Measurements from ENCODE around the gene FAM53C.
"Not testable (repeated sequence)": the region's sequence is repeated elsewhere in the genome, so short reads cannot be mapped to it uniquely, and the experiment has no call there.

FAM53C gene

DNA sequence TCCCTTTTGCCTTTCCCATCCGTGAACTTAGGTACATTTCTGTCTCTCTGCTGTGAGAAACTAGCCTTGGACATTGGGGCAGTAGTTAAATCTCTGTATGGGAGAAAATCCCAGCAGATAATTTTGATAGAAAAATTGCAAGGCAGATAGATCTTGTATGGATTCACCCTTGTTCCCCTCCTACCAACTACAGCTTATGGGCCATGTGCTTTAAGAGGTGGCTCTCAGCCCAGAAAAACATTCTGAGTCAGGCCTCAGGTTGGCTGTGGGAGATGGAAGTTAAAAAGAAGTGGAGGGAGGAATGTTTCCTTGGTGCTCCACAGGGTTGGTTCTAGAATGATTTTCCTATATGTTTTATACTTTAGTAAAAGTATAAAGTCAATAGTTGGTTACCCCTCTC lies 13.0 kb downstream of the FAM53C start:
- peak; percentile 74 for DNase-seq (ENCODE audit: low spot score)

DNA sequence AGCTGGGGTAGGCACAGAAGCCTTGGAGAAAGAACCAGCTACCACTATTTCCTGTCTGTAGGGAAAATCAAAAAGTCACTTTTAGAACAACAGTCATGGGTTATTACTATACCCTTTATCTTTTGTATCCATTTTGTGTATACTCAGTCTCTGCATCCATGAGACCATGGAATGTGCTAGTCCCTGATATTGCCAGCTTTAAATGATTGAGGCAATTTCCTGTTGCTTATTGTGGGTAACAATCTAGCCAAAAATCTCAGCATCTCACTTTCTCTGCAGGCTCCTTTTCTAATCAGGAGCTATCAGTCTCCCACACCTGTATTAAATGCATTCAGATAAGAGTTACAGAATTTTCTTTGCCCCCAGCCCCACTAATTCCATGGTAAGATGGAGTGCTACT lies 13.5 kb downstream of the FAM53C start:
- DNase-seq (ENCODE audit: low spot score), result no peak

DNA sequence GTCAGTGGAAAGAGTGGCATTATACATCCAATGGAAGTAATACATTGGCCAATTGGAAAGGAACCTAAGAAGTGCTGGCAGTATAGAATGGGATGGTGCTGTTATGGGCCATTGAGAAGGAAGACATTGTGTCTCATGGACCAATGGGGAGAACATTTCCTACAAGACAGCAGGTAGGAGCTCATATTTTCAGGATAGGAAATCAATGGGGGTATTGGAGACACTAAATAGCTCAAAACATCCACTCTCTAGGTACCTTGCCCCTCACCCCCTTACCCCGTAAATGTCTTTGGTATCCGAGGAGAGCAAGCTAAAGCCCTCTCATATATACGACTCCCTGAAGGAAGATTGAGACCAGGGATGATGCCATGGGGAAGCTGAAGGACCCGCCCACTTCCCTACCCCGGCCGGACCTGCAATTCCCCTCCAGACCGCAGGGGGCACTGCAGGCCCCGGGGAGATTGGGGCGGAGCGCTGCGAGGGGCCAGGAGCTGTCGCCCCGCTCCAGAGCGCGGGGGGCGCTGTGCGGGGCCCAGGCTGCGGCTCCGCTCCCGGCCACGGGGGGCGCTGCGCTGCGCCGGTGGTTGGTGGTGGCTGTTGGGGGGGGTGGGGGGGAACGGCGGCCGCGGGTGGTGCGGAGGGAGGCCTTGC lies 14.1 kb downstream of the FAM53C start, which contains the start of gene KDM3B:
TSS of gene KDM3B (plus strand) at position 615 of the 651 bp plus-strand sequence. CDS start 111 bp downstream, outside the sequence.
- peak; percentile 86 for DNase-seq (ENCODE audit: low spot score)

DNA sequence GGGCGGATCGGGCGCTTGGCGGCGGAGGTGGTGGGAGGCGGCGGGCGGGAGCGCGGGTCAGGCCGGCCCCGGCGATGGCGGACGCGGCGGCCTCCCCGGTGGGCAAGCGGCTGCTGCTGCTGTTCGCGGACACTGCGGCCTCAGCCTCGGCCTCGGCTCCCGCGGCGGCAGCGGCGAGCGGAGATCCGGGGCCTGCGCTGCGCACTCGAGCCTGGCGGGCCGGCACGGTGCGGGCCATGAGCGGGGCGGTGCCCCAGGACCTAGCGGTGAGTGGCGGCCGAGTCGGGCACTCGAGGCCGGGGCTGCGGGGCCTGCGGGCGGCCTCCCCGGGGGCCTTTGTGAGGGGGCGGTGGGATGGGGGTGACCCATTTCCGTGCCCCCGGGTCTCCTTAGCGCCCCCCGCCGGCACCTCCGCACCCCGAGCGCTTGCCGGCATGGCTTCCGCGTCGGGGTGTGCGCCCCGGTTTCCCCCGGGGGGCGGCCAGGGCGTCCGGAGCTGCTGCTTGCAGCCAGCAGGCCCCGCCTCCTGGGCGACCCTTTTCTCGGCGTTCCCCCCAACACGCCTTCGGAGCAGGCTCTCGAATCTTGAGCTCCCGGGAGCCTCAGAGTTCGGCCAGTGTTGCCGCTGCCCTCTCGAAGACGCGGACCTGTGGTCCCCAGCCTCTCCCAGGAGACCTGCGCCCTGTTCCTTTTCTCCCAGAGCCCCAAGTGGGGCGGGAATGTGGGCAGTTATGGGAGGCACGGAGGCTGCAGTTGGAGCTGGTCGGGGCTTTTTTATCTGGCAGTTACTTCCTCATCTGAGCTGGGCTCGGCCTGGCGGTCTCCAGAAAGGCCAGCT lies 14.9 kb downstream of the FAM53C start:
- DNase-seq (ENCODE audit: low spot score), result peak; percentile 47

DNA sequence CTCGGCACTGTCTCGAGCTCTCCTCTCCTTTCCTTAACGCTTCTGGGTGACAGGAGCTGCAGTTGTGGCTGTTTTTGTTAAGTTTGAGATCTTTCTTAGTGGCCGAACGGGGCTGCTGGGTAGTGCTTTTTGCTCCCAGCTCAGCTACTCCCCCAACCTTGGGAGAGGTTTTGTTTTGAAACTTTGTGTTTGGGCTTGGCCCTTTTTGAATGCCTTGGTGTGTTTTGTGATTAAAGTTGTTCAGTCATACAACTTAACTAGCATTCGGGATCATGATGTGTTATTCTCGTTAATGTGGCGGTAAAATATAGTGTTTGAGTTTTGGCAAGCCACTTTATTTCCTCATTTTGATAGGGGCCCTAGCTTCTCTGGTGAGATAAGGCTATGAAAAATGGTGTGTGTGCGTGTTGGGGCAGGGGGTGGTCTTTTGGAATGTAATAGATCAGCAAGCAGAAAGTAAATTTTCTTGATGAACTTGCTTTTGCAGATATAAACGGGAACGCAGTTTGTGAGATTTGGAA lies 15.6 kb downstream of the FAM53C start:
- no peak for DNase-seq (ENCODE audit: low spot score)

DNA sequence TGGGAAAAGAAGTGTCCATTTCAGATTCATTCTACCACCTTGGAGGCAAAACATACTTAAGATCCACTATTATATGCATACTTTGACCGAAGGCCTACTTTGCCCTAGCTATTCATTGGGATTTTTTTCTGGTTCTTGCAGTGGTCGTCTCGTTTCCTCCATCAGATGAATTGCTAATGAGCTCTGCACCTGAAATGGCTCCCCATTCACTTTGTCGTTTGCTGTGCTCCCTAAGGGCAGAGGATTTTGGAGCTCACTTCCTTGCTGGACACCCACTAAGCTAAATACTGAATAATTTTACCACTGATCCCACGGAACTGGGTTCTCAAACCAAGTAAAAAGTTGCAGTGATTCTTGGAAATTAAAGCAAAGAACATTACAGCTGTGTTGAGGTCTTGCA lies 16.3 kb downstream of the FAM53C start:
- no peak for DNase-seq (ENCODE audit: low spot score)

DNA sequence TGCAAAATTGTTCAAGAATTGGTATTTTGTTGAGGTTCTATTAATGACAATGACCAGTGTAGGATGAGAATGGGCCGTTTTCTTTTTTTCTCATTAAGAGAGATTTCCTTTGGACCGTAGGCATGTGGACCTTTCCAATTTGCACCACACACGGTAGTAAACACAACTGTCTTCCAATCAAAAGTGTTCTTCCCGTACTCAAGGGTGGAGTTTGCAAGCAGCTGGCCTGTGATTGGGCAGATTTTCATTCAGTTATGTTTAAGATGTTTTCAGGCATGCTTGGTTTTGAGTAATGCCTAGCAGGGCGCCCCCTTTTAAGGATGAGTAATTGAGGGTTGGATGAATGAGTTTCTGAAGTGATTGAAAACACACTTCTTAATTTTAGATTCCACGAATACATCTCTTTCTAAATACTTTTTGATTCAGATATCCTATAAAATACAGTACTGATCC lies 16.9 kb downstream of the FAM53C start:
- DNase-seq (ENCODE audit: low spot score), result peak; percentile 83

DNA sequence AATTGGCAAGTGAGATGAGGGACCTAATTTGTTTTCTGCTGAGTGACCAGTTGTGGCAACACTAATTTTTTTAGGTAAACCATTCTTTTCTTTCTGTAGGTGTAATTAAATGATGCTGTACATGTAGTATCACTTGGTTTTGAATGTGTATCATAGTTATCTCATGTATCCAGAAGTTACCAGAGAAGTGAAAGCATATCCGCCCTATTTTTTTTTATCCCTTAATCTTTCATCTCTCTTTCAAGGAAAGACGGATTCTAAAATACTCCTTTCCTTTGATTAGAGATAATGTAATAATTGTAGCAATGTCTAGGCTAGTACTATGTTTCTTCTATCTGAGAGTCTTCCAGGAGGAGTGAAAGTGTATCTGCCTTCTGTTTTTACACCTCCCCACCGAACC lies 21.6 kb downstream of the FAM53C start:
- DNase-seq (ENCODE audit: low spot score), result no peak

DNA sequence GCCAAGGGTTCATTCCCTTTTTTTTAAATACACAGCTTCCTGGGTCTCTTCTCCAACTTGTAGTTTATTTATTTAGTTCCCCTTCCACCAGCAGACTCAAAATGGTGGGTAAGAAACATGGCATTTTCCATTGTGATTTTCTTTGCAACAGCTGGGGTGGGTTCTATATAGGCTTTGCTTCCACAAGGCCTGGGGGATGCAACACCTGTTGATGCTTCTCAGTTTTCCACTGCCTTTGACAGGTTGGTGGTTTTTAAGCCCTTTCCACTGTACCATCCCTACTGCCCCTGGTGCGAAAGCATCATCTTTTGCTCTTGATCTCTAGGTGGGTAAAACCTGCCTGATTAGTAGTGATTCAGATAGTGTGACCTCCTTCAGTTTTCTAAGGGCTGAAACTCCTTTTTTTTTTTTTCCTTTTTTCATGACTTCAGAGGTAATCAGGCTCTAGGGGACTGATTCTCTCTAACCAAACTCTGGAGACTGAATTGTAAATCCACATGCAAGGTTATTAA lies 22.9 kb downstream of the FAM53C start:
- no peak for DNase-seq (ENCODE audit: low spot score)

DNA sequence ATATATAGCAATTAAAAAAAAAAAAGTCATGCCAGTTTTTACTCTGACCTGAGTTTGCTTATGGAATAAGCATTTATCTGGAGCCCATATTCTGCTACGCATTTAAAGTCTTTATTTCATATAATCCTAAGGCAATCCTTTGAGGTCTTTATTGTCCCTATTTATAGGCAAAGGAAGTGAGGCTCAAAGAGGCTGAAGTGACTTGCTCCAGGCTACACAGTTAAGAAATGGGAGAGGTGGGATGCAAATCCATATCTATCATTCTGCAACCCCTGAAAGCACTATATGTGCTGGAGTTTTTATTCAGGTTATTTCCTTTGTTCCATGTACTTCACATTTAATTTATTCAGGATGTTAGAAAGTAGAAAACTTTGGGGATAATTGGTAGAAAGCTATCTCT lies 26.5 kb downstream of the FAM53C start:
- DNase-seq (ENCODE audit: low spot score), result no peak

DNA sequence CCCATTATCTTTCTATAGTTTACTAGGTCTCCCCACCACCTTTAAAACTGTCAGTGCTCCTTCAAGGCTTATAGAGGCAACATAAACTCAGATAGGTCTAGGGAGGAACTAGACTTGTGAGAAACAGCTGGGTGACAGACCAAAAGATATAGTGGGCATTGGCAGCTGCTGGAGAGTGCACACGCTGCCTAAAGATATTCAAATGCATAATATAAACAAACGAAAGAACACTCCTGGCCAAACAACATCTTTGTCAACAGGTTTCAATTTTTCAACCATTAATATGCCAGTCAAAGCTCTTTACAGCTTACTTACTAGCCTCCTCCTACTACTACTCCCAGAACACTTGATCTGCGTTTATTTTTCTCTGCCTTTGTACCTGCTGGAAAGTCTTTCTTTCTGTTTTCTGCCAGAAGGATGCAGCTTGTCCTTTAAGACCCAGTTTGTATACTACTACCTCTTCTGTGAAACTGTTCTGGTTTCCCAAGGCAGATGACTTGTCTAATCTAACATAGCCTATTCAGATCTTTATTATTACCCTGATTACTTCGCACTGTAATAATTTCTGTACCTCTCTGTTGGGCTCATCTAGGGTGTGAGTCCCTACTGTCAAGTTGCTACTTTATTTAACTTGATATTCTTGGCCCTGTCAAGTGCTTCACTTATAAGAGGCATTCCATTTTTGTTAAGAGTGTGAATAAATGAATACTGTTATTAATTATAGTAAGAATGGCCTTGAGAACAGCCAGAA lies 28.7 kb downstream of the FAM53C start:
- no peak for DNase-seq (ENCODE audit: low spot score)

DNA sequence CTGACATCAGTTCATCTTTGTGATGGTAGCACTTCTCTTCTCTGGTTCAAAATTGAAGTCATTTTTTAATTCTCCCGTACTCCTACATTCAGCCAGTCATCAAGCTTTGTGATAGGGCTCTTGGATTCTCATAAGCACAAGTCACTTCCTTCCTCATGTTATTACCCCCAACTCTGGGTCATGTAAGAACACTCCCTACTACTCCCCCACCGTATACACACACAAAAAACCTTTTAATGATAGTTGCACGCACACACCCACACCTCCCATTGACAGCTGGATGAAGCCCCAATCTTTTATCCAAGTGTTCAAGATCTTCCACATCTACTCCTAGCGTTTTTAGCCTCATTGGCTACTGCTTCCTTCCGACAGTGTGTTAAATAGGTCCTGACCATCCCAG lies 31.2 kb downstream of the FAM53C start:
- no peak for DNase-seq (ENCODE audit: low spot score)

DNA sequence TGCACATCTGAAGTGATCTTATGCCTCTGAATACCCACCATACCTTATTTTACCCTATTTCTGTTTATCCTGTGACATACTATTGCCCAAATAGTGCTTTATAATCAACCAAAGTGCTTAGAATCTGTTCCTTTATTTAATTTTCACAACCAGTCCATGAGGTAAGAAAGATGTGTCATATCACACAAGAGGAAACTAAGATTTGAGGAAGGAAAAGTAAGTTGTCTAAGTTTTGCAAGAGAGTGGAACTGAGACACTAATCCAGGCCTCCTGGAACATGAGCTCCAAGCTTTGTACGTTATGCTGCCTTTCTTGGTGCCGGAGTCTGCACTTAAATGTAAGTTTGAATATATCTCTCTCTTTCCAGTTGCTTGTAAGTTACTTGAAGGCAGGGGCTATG lies 31.6 kb downstream of the FAM53C start:
- no peak for DNase-seq (ENCODE audit: low spot score)

DNA sequence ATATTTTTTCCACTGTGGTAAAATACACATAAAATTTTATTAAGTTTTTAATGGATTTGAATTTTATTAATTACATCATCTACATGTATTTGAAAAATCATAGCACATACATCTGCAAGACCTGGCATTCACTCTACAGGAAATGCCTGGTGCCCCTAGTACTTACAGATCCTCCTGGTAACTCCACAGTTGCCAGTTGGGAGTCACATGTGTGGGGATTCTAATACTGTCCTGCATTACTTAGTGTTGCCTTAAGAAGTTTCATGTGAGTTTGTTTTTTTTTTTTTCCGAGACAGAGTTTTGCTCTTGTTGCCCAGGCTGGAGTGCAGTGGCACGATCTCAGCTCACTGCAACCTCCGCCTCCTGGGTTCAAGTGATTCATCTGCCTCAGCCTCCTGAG lies 32.5 kb downstream of the FAM53C start:
- no peak for DNase-seq (ENCODE audit: low spot score)

DNA sequence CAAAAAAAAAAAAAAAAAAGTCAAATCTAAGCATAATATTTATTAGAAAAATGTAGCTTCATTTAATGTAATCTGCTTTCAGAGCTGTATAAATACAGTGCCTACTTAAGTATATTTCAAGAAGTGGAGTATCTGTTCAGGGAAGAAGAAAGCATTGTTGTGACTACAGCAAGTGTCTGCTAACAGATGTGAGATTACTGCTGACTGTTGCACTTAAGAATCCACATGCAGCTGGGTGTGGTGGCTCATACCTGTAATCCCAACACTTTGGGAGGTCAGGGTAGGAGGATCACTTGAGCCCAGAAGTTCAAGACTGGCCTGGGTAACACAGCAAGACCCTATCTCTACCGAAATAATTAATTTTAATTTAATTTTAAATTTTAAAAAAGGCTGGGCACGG lies 33.4 kb downstream of the FAM53C start:
- DNase-seq (ENCODE audit: low spot score), result no peak

DNA sequence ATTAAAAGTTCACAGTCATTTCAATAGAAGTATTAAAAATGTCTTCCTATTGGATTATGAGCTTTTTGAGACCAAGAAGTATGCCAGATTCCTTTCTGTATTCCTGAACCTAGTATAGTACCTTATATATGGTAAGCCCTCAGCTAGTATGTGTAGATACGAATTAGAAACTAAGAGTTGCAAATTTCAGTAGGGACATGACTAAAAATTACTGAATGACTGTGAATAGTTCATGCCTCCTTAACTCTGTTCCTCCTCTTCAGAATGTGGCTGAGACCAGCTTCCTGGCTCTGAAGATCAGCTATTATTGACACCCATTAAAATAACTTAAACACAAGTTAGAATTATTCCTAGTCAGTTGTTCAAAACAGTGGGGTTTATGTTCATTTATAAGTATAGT lies 34.2 kb downstream of the FAM53C start:
- no peak for DNase-seq (ENCODE audit: low spot score)

DNA sequence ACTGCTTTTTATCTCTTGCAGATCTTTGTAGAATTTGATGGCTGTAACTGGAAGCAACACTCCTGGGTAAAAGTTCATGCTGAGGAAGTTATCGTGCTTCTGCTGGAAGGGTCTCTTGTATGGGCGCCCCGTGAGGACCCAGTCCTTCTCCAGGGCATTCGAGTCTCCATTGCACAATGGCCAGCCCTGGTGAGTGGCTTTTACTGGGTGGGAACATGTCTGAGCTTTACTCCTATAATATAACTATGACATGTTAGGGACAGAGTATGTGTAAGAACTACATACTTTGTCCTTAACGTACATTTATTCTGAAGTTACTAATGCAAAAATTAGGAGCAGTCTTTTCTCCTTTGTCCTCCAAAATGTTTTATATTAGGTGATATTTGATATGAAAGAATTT lies 34.6 kb downstream of the FAM53C start:
- no peak for DNase-seq (ENCODE audit: low spot score)

DNA sequence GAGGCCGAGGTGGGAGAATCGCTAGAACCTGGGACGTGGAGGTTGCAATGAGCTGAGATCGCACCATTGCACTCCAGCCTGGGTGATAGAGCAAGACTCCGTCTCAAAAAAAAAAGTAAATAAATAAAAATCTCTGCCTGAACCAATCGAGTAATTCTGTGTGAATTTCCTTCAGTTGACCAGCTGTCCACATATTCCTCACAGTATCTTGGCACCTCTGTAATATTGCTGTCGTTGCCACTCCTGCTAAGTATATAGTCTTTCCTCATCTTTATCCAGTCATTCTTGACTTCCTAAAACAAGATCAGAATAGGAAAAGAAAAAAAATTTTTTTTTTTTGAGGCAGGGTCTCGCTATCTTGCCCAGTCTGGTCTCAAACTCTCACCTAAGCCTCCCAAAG lies 44.3 kb downstream of the FAM53C start:
- no peak for DNase-seq (ENCODE audit: low spot score)

DNA sequence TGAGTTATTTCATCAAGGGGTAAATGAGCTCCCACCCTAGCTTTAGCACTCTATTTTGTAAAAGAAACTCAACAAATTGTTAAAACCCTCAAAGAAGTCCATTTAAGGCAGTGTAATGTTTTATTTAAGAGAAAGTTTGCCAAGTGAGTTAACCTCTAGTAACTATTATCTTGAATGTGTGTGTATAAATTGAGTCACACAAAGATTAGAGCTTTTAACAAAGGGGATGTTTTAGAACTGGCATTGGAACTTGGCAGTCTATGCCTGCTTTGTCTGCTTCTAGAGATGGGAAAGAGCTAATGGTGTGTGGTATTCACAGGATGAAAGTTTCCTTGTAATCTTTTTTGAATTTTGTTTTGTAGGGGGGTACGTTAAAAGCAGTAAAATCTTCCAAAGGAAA lies 47.6 kb downstream of the FAM53C start:
- DNase-seq (ENCODE audit: low spot score), result no peak

DNA sequence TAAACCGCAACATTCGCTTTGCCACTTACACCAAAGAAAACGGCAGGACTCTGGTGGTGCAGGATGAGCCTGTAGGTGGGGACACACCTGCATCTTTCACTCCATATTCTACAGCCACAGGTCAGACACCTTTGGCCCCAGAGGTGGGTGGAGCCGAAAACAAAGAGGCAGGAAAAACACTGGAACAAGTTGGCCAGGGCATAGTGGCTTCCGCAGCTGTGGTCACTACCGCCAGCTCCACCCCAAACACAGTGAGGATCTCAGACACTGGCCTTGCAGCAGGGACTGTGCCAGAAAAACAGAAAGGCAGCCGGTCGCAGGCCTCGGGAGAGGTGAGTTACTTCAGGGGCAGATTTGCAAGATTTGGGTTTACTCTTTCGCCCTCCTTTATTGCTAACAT lies 48.2 kb downstream of the FAM53C start:
- no peak for DNase-seq (ENCODE audit: low spot score)

DNA sequence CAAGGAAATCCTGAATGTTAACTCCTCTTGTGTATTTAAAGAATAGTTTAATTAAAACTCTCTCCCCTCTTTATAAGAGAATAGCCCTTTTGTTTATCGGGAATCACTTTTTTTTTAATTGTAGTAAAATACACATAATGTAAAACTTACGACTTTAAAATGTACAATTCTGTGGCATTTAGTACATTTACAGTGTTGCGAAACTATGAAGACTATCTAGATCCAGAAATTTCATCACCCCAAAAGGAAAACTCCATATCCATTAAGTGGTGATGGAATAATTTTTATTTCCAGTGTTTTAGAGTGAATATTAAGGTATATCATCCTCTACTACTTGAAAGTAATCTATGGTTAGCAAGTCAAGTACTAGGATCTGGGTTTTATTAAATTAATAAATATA lies 51.3 kb downstream of the FAM53C start:
- DNase-seq (ENCODE audit: low spot score), result no peak

DNA sequence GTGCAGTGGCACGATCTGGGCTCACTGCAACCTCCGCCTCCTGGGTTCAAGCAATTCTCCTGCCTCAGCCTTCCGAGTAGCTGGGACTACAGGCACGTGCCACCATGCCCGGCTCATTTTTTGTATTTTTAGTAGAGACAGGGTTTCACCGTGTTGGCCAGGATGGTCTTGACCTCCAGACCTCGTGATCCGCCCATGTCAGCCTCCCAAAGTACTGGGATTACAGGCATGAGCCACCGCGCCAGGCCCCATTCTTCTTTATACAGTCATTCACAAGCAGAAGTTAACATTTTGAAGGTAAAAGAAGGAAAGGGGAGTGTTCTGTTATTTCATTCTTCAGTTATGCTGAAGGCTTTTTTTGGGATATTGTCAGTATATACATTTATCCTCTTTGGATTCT lies 51.8 kb downstream of the FAM53C start:
- DNase-seq (ENCODE audit: low spot score), result not testable (repeated sequence)
